Ascending aorta (tissue), 2 donors: ENCODE data around the gene MAP3K19. TPM values are rescaled to one million over a fixed set of nuclear protein-coding genes. Genes with fewer than 3 reads are reported as not detected.
"Not testable (repeated sequence)": the region's sequence is repeated elsewhere in the genome, so short reads cannot be mapped to it uniquely, and the experiment has no call there.

Experiments used
- DNase-seq, 2 donors: peaks; one replicate each; pipeline ENCODE4 v3.0.0-alpha.2; 2019; ENCODE audit warnings: low spot score in 2 of 2
- H3K27ac ChIP-seq, 2 donors: fragments of 200-600 bp; sonication (generic); one replicate each; pipeline ENCODE4 v1.5.1; 2016 to 2017; ENCODE audit warnings: mild to moderate bottlenecking in 1 of 2
- H3K27me3 ChIP-seq: fragments of 200-600 bp; sonication (generic); one replicate; pipeline ENCODE4 v1.5.1; 2017
- H3K36me3 ChIP-seq, 2 donors: fragments of 200-600 bp; sonication (generic); one replicate each; pipeline ENCODE4 v1.5.1; 2016
- H3K4me1 ChIP-seq, 2 donors: fragments of 200-600 bp; sonication (generic); one replicate each; pipeline ENCODE4 v1.5.1; 2016 to 2017; ENCODE audit warnings: mild to moderate bottlenecking in 1 of 2
- H3K4me3 ChIP-seq, 2 donors: fragments of 200-600 bp; sonication (generic); one replicate each; pipeline ENCODE4 v1.5.1; 2016 to 2017; ENCODE audit warnings: mild to moderate bottlenecking in 1 of 2
- H3K9me3 ChIP-seq, 2 donors: fragments of 200-600 bp; sonication (generic); one replicate each; pipeline ENCODE4 v1.5.1; 2016
- intact Hi-C: fragments of 100-400 bp; cut with DNase I; formaldehyde crosslinking; loops from one replicate; pipeline ENCODE4 v1.15.1; 2023
- total RNA-seq: library from RNA; depleted of rRNA; stranded (reverse); fragments of >200 nt; gene quantifications from one replicate; pipeline ENCODE4 v1.1.0, GENCODE V29; 2016
- TF ChIP-seq, protein P1 (sequence below), 3 experiments: fragments of 200-600 bp in 2 of 3; fragments of 450-650 bp in 1 of 3; sonication (generic) in 2 of 3; IDR thresholded peaks; one replicate each; pipeline ENCODE4 v1.5.1; 2016 to 2019; ENCODE audit warnings: antibody characterized with exemption in 3 of 3, mild to moderate bottlenecking in 1 of 3, moderate library complexity in 1 of 3

Gene MAP3K19
- total RNA-seq, 1 donor from 2014 or later, result not detected

DNA sequence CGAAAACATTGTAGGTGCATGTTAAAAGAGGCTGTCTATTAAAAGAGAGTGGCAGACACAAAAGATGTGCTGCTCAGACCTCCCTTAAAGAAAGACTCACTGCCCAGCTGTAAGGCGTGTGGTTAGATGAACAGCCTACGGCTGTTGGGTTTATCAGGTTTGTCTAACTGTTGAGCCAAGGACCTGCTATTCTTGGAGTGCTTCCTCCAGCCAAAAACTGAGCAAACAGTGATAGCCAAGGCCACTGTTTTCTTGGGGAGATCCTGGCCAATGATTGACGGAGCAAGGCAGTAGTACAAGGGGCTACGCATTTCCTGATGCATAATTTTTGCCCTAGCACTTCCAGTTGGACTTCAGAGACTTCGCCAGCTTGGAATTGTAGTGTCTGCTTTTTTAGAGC is 3.4 kb upstream of the MAP3K19 start:
- Histone ChIP-seq H3K27me3 (no peaks in the 10 kb centered on the region), H3K4me3 (peak overlapping the region in 1 of 2 donors; percentile 8), H3K36me3 (no peaks in the 10 kb centered on the region), H3K4me1 (peaks cover 5 to 19% of the 10 kb centered on the region in 2 donors), H3K9me3 (no peaks in the 10 kb centered on the region), H3K27ac (peak overlapping the region; percentile 16 to 45)
- TF ChIP-seq, protein P1, sequence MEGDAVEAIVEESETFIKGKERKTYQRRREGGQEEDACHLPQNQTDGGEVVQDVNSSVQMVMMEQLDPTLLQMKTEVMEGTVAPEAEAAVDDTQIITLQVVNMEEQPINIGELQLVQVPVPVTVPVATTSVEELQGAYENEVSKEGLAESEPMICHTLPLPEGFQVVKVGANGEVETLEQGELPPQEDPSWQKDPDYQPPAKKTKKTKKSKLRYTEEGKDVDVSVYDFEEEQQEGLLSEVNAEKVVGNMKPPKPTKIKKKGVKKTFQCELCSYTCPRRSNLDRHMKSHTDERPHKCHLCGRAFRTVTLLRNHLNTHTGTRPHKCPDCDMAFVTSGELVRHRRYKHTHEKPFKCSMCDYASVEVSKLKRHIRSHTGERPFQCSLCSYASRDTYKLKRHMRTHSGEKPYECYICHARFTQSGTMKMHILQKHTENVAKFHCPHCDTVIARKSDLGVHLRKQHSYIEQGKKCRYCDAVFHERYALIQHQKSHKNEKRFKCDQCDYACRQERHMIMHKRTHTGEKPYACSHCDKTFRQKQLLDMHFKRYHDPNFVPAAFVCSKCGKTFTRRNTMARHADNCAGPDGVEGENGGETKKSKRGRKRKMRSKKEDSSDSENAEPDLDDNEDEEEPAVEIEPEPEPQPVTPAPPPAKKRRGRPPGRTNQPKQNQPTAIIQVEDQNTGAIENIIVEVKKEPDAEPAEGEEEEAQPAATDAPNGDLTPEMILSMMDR (IDR thresholded peaks at IDR 0.05), result no peak
- intact Hi-C loops, result loop anchor here (5.0 to 10.0 kb wide), 3 partner anchors 133 to 934 kb away; partner anchors contain the start of genes CCNT2, DARS1 and MCM6
- no peak for DNase-seq

DNA sequence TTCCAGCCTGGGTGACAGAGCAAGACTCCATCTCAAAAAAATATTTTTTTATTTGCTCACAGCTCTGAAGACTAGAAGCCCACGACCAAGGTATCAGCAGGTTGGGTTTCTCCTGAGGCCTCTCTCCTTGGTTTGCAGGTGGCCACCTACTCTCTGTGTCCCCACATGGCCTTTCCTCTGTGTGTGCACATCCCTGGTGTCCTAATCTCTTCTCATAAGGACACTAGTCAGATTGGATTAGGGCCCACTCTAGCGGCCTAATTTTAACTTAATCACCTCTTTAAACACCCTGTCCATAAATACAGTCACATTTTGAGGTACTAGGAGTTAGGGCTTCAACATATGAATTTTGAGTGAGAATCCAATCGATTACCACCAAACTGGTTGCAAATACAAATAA is 2.9 kb upstream of the MAP3K19 start:
- H3K9me3 ChIP-seq, result no peaks in the 10 kb centered on the region
- no peaks in the 10 kb centered on the region for H3K27me3 ChIP-seq
- DNase-seq, result no peak
- H3K36me3 ChIP-seq, result no peaks in the 10 kb centered on the region
- intact Hi-C loops, result loop anchor here (5.0 to 10.0 kb wide), 3 partner anchors 133 to 935 kb away; partner anchors contain the start of genes CCNT2, DARS1 and MCM6
- H3K4me3 ChIP-seq, result no peak overlapping the region
- TF ChIP-seq, protein P1 (IDR thresholded peaks at IDR 0.05), result no peak
- H3K27ac ChIP-seq, result peak overlapping the region; percentile 16 to 45
- peaks cover 3 to 15% of the 10 kb centered on the region in 2 donors for H3K4me1 ChIP-seq

DNA sequence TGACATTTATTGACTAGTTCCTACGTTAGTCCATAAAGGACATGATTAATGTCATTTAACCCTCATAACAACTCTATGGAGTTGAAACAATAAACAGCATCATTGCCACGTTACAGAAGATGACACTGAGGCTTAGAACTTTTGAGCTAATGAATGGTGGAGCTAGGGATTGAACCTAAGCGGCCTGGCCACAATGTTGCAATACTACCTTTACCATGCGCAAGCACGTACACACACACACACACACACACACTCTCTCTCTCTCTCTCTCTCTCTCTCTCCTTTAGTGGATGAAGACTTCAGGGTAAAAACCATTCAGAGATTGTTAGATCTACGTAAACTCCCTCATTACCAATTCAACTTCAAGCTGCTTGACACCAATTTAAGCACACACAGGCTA is 875 bp upstream of the MAP3K19 start:
- intact Hi-C loops, result no loop called here
- no peak for DNase-seq
- Histone ChIP-seq H3K36me3 (no peaks in the 10 kb centered on the region), H3K9me3 (no peaks in the 10 kb centered on the region), H3K4me3 (no peak overlapping the region), H3K27me3 (no peaks in the 10 kb centered on the region), H3K27ac (no peak overlapping the region), H3K4me1 (peaks cover 0 to 6% of the 10 kb centered on the region in 2 donors)
- TF ChIP-seq, protein P1 (IDR thresholded peaks at IDR 0.05), result no peak

DNA sequence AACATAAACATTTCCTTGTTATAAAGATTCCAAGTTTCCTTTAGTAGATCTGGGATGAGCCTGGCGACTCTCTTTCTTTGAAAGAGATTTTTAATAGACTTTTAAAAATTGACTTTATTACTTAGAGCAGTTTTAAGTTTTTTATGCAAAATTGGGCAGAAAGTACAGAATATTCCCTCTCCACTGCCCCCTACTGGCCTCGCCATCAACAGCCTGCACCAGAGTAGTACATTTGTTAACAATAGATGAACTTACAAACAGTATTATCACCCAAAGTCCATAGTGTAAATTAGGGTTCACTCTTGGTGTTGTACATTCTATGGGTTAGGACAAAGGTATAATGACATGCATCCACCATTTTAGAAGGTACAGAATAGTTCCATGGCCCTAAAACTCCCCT is 3.9 kb downstream of the MAP3K19 start:
- DNase-seq, result no peak
- TF ChIP-seq, protein P1 (IDR thresholded peaks at IDR 0.05), result peak in 2 of 3 experiments; percentile 16 to 24
- Histone ChIP-seq H3K9me3 (no peaks in the 10 kb centered on the region), H3K27me3 (no peaks in the 10 kb centered on the region), H3K27ac (no peak overlapping the region), H3K36me3 (no peaks in the 10 kb centered on the region), H3K4me3 (no peak overlapping the region), H3K4me1 (no peaks in the 10 kb centered on the region)
- intact Hi-C loops, result no loop called here

DNA sequence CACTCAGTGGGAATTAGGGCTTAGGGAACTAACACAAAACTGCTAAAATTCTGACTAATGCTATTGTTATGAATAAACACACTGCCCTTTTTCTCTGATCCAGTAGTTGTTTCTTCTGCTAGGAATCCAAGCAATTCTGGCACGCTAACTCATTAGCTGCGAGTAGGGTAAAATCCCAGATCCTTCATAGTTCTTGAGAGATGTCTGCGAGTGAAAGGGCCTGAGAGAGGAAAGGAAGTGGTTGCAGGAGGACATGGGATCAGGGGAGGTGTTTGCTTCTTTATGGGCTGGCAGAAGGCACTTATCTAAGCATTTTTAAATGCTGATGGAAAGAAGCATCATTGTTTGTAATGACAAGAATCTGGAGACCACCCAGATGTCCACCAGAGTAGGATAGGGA is 9.4 kb downstream of the MAP3K19 start:
- Histone ChIP-seq H3K36me3 (no peaks in the 10 kb centered on the region), H3K4me1 (no peaks in the 10 kb centered on the region), H3K27me3 (no peaks in the 10 kb centered on the region), H3K9me3 (no peaks in the 10 kb centered on the region), H3K27ac (no peak overlapping the region), H3K4me3 (no peak overlapping the region)
- intact Hi-C loops, result no loop called here
- TF ChIP-seq, protein P1 (IDR thresholded peaks at IDR 0.05), result no peak
- DNase-seq, result no peak

DNA sequence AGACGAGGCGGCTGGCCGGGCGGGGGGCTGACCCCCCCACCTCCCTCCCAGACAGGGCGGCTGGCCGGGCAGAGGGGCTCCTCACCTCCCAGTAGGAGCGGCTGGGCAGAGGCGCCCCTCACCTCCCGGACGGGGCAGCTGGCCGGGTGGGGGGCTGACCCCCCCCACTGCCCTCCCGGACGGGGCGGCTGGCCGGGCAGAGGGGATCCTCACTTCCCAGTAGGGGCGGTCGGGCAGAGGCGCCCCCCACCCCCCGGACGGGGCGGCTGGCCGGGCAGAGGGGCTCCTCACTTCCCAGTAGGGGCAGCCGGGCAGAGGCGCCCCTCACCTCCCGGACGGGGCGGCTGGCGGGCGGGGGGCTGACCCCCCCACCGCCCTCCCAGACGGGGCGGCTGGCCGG is 14.0 kb downstream of the MAP3K19 start:
- intact Hi-C loops, H3K27ac ChIP-seq, H3K4me3 ChIP-seq, H3K36me3 ChIP-seq, H3K9me3 ChIP-seq, H3K4me1 ChIP-seq, DNase-seq, H3K27me3 ChIP-seq: not testable (repeated sequence)
